Right renal cortex interstitium (tissue), 3 donors: ENCODE measurements around the gene TXNRD2. TPM values are rescaled to one million over a fixed set of nuclear protein-coding genes. Genes with fewer than 3 reads are reported as not detected.
"Not testable (repeated sequence)": the region's sequence is repeated elsewhere in the genome, so short reads cannot be mapped to it uniquely, and the experiment has no call there.

Source experiments
- DNase-seq, 3 donors: peaks; one replicate each; pipeline ENCODE4 v3.0.0-alpha.2; 2013; ENCODE audit warnings: low read depth in 3 of 3, low spot score in 2 of 3
- polyA plus RNA-seq, 3 donors: library from polyadenylated mRNA; unstranded; fragments of 120-200 nt; gene quantifications; one replicate each; pipeline ENCODE4 v1.2.1, GENCODE V29; 2013; ENCODE audit not compliant: insufficient read length in 3 of 3

Gene TXNRD2
- polyA plus RNA-seq, 3 donors, result 20.1 to 27.5 (median 20.5) TPM

- DNase-seq, result no peak
Observed at GRCh38 chr22:19929586-19930550, 11.8 kb downstream of the TXNRD2 start.

- no peak for DNase-seq
Observed at GRCh38 chr22:19928207-19928606, 13.4 kb downstream of the TXNRD2 start.

- DNase-seq, result no peak
Observed at GRCh38 chr22:19927696-19928095, 13.9 kb downstream of the TXNRD2 start.

GRCh38 chr22:19926028-19926427 is 15.6 kb downstream of the TXNRD2 start:
- not testable (repeated sequence) for DNase-seq

- no peak for DNase-seq
Observed at GRCh38 chr22:19923914-19924513, 17.6 kb downstream of the TXNRD2 start.

GRCh38 chr22:19921544-19922081 is 20.0 kb downstream of the TXNRD2 start:
- no peak for DNase-seq

GRCh38 chr22:19919701-19920363 is 21.8 kb downstream of the TXNRD2 start:
- no peak for DNase-seq

GRCh38 chr22:19918332-19919106 is 23.1 kb downstream of the TXNRD2 start:
- no peak for DNase-seq

GRCh38 chr22:19917389-19918138 is 24.1 kb downstream of the TXNRD2 start:
- no peak for DNase-seq

- DNase-seq, result no peak
Observed at GRCh38 chr22:19916941-19917340, 24.7 kb downstream of the TXNRD2 start.

- DNase-seq, result no peak
Observed at GRCh38 chr22:19916006-19916405, 25.6 kb downstream of the TXNRD2 start.

- DNase-seq, result no peak
Observed at GRCh38 chr22:19915287-19915954, 26.2 kb downstream of the TXNRD2 start.

GRCh38 chr22:19914201-19914943 is 27.2 kb downstream of the TXNRD2 start:
- DNase-seq, result no peak

- no peak for DNase-seq
Observed at GRCh38 chr22:19913337-19913936, 28.2 kb downstream of the TXNRD2 start.

- DNase-seq, result no peak
Observed at GRCh38 chr22:19912271-19912999, 29.2 kb downstream of the TXNRD2 start.

- DNase-seq, result no peak
Observed at GRCh38 chr22:19911540-19912270, 29.9 kb downstream of the TXNRD2 start.
